HCT116 (cell line): ENCODE data around the gene SLC6A3. TPM values are rescaled to one million over a fixed set of nuclear protein-coding genes. Genes with fewer than 3 reads are reported as not detected.

Experiments
- ATAC-seq: fragments of 200-7000 bp; cut with Tn5 transposase; 2 replicates; pipeline ENCODE4 v1.9.1; 2020; ENCODE audit warnings: mild to moderate bottlenecking, moderate library complexity
- BruUV-seq: library from RNA; stranded (reverse); fragments of 400-500 nt; replicated peaks from 2 replicates; lab custom pipeline; 2021; lab: Mats Ljungman, UMichigan
- CTCF ChIA-PET: fragments of 300-600 bp; sonication (Branson Sonifier 250); formaldehyde crosslinking; loops from one replicate; lab custom pipeline; 2021; ENCODE audit warnings: antibody characterized with exemption; lab: Charles Lee
- POLR2A ChIA-PET: fragments of 300-600, 350-600 bp; sonication (Branson Sonifier 250); formaldehyde crosslinking; loops from one replicate; lab custom pipeline; 2021; ENCODE audit warnings: antibody characterized with exemption; lab: Charles Lee
- RAD21 ChIA-PET, 2 experiments: fragments of 300-600 bp; sonication (Branson Sonifier 250); formaldehyde crosslinking; loops; one replicate each; lab custom pipeline; 2023; ENCODE audit warnings: low total read pairs in 2 of 2; ENCODE audit not compliant: uncharacterized antibody in 2 of 2, unreplicated experiment in 2 of 2, low non-redundant PET in 1 of 2; lab: Charles Lee
- DNase-seq: peaks from one replicate; pipeline ENCODE4 v3.0.0-alpha.2; 2010; ENCODE audit warnings: low read depth, low spot score
- H2AFZ ChIP-seq: fragments of 200-600 bp; shearing (Covaris generic), sonication (generic); 2 replicates; pipeline ENCODE4 v1.6.1; 2017; ENCODE audit warnings: low read depth, mixed run types, mixed read lengths, antibody characterized with exemption, low read length; ENCODE audit not compliant: poor library complexity, severe bottlenecking
- H3K27ac ChIP-seq: 2 replicates; pipeline ENCODE4 v1.5.1; 2012; ENCODE audit warnings: low read depth, low read length
- H3K27me3 ChIP-seq: fragments of 200-600 bp; sonication (generic); 2 replicates; pipeline ENCODE4 v1.6.1; 2016; ENCODE audit warnings: mixed run types, low read length, mixed read lengths; ENCODE audit not compliant: insufficient read depth
- H3K36me3 ChIP-seq, 2 experiments: fragments of 200-500 bp in 1 of 2; fragments of 200-600 bp in 1 of 2; sonication (Bioruptor generic) in 1 of 2; sonication (generic) in 1 of 2; 2 replicates each; pipeline versions ENCODE4 v1.5.1 to v1.6.1; 2014 to 2016; ENCODE audit warnings: low read length in 2 of 2, inconsistent platforms in 1 of 2, mixed read lengths in 1 of 2, mixed run types in 1 of 2; ENCODE audit not compliant: insufficient read depth in 2 of 2, control insufficient read depth in 1 of 2
- H3K4me1 ChIP-seq, 2 experiments: fragments of 200-600 bp in 1 of 2; sonication (generic) in 1 of 2; 2 replicates each; pipeline versions ENCODE4 v1.5.1 to v1.6.1; 2012 to 2017; ENCODE audit warnings: low read length in 2 of 2, inconsistent platforms in 1 of 2, mild to moderate bottlenecking in 1 of 2, mixed read lengths in 1 of 2, mixed run types in 1 of 2, moderate library complexity in 1 of 2; ENCODE audit not compliant: insufficient read depth in 2 of 2, control insufficient read depth in 1 of 2
- H3K4me2 ChIP-seq: fragments of 200-600 bp; sonication (generic); 2 replicates; pipeline ENCODE4 v1.6.1; 2017; ENCODE audit warnings: mixed run types, low read length, mixed read lengths
- H3K4me3 ChIP-seq, 2 experiments: fragments of 200-600 bp in 1 of 2; sonication (generic) in 1 of 2; replicated peaks in 1 of 2; 2 replicates each; pipeline ENCODE4 v1.5.1; 2011 to 2016; ENCODE audit warnings: low read length in 2 of 2, control low read depth in 1 of 2, low read depth in 1 of 2, mild to moderate bottlenecking in 1 of 2, mixed read lengths in 1 of 2, mixed run types in 1 of 2
- H3K79me2 ChIP-seq: fragments of 200-600 bp; sonication (generic); 2 replicates; pipeline ENCODE4 v1.6.1; 2017; ENCODE audit warnings: mild to moderate bottlenecking, mixed run types, low read length, moderate library complexity, mixed read lengths; ENCODE audit not compliant: insufficient read depth
- H3K9ac ChIP-seq: fragments of 200-600 bp; sonication (generic); 2 replicates; pipeline ENCODE4 v1.6.1; 2016; ENCODE audit warnings: low read length, mixed read lengths
- H3K9me2 ChIP-seq: fragments of 200-600 bp; sonication (generic), shearing (Covaris generic); 2 replicates; pipeline ENCODE4 v1.6.1; 2017; ENCODE audit warnings: mixed run types, mild to moderate bottlenecking, moderate library complexity; ENCODE audit not compliant: insufficient read depth
- H3K9me3 ChIP-seq, 2 experiments: fragments of 200-500 bp in 1 of 2; fragments of 200-600 bp in 1 of 2; sonication (Bioruptor generic) in 1 of 2; sonication (generic) in 1 of 2; 2 replicates each; pipeline ENCODE4 v1.6.1; 2014 to 2017; ENCODE audit warnings: low read length in 2 of 2, mixed read lengths in 2 of 2, inconsistent platforms in 1 of 2, low read depth in 1 of 2, mild to moderate bottlenecking in 1 of 2, mixed run types in 1 of 2, moderate library complexity in 1 of 2; ENCODE audit not compliant: control insufficient read depth in 1 of 2, insufficient read depth in 1 of 2
- H4K20me1 ChIP-seq: fragments of 200-600 bp; sonication (generic), shearing (Covaris generic); 2 replicates; pipeline ENCODE4 v1.6.1; 2017; ENCODE audit warnings: mixed run types, mild to moderate bottlenecking, moderate library complexity; ENCODE audit not compliant: insufficient read depth
- CTCF ChIP-seq, 3 experiments: fragments of 200-600 bp in 1 of 3; sonication (generic) in 1 of 3; IDR thresholded peaks in 2 of 3; conservative IDR thresholded peaks in 1 of 3; 2 replicates each; pipeline ENCODE4 v1.5.1; 2012 to 2017; ENCODE audit warnings: low read depth in 2 of 3, low read length in 2 of 3, antibody characterized with exemption in 1 of 3, borderline replicate concordance in 1 of 3, control low read depth in 1 of 3, mild to moderate bottlenecking in 1 of 3, mixed read lengths in 1 of 3, mixed run types in 1 of 3, moderate library complexity in 1 of 3; ENCODE audit not compliant: insufficient read depth in 1 of 3
- EGR1 ChIP-seq: IDR thresholded peaks from 2 replicates; pipeline ENCODE4 v1.6.1; 2012; ENCODE audit warnings: low read depth
- ELF1 ChIP-seq: IDR thresholded peaks from 2 replicates; pipeline ENCODE4 v1.6.1; 2012; ENCODE audit warnings: low read depth, borderline replicate concordance
- EZH2 ChIP-seq: fragments of 200-600 bp; sonication (generic); IDR thresholded peaks from 2 replicates; pipeline ENCODE4 v1.6.1; 2017; ENCODE audit warnings: antibody characterized with exemption, mixed run types
- EZH2phosphoT487 ChIP-seq: fragments of 200-600 bp; IDR thresholded peaks from 2 replicates; pipeline ENCODE4 v1.6.1; 2018; ENCODE audit warnings: antibody characterized with exemption, borderline replicate concordance
- JUND ChIP-seq: IDR thresholded peaks from 2 replicates; pipeline ENCODE4 v1.6.1; 2012
- RAD21 ChIP-seq: IDR thresholded peaks from 2 replicates; pipeline ENCODE4 v1.6.1; 2012; ENCODE audit warnings: low read depth, mild to moderate bottlenecking
- SIN3A ChIP-seq: IDR thresholded peaks from 2 replicates; pipeline ENCODE4 v1.6.1; 2012; ENCODE audit warnings: low read depth
- SP1 ChIP-seq: IDR thresholded peaks from 2 replicates; pipeline ENCODE4 v1.6.1; 2012; ENCODE audit warnings: low read depth
- SRF ChIP-seq: IDR thresholded peaks from 2 replicates; pipeline ENCODE4 v1.6.1; 2012; ENCODE audit warnings: low read depth
- TCF7L2 ChIP-seq: IDR thresholded peaks from 2 replicates; pipeline ENCODE4 v1.7.0; 2011; ENCODE audit warnings: borderline replicate concordance, inconsistent platforms; ENCODE audit not compliant: insufficient read depth, insufficient read length; ENCODE audit errors: extremely low read depth
- ZBTB33 ChIP-seq: IDR thresholded peaks from 2 replicates; pipeline ENCODE4 v1.6.1; 2011; ENCODE audit warnings: mild to moderate bottlenecking, low read length, moderate library complexity; ENCODE audit not compliant: insufficient replicate concordance; ENCODE audit errors: extremely low read depth
- ZFX ChIP-seq: fragments of 450-650 bp; IDR thresholded peaks from 2 replicates; pipeline ENCODE4 v1.6.1; 2017
- ZNF274 ChIP-seq: fragments of 200-500 bp; sonication (Bioruptor generic); IDR thresholded peaks from 2 replicates; pipeline ENCODE4 v1.6.1; 2014; ENCODE audit warnings: mild to moderate bottlenecking, low read depth, low read length, inconsistent platforms
- intact Hi-C: fragments of 100-400 bp; cut with micrococcal nuclease; formaldehyde crosslinking; loops from 2 replicates; pipeline ENCODE4 v1.10.0; 2022
- total RNA-seq: library from RNA; stranded (reverse); gene quantifications from one replicate; pipeline ENCODE4 v1.2.1, GENCODE V29; 2021; ENCODE audit not compliant: unreplicated experiment
- TF ChIP-seq, protein P1 (sequence below): IDR thresholded peaks from 2 replicates; pipeline ENCODE4 v1.6.1; 2012; ENCODE audit warnings: low read depth

The SLC6A3 gene
- total RNA-seq, 1 experiment from 2014 or later = not detected

DNA sequence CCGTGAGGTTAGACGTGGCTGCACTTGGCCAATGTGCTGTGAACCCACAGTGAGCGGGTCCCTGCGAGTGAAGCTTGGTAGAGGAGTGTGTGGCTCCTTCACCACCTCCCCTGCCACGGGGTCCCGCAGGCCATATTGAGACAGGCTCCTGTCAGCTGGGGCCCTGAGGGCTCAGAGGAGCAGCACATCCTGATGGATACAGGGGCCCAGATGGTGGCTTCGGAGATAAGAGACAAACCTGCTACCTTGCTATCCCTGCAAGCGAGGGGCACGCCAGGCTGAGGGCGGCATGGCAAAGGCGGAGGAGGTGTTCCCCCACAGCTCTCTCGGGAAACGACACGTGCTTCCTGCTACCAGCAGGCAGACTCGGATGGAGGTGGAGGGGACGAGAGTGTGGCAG is 33.1 kb downstream of the SLC6A3 start (continued):
- TF ChIP-seq RAD21 = no peak
- TF ChIP-seq SP1 = no peak
- no peak for TF ChIP-seq ELF1
- TF ChIP-seq, all 23 proteins: peak for 0

- Histone ChIP-seq H2AFZ (no peak overlapping the region), H3K9me3 (no peaks in the 10 kb centered on the region), H3K36me3 (no peaks in the 10 kb centered on the region), H3K79me2 (no peaks in the 10 kb centered on the region), H3K9me2 (no peaks in the 10 kb centered on the region), H3K4me1 (peaks cover 0 to 8% of the 10 kb centered on the region in 2 experiments; a peak in 1 of 4 replicates), H3K9ac (no peak overlapping the region), H4K20me1 (no peaks in the 10 kb centered on the region), H3K27ac (no peak overlapping the region), H3K4me2 (no peak overlapping the region), H3K27me3 (0 out of 2 replicates have a peak, but pooled peaks cover 6% of the 10 kb centered on the region), H3K4me3 (no peak overlapping the region)
- ChIA-PET POLR2A (no interaction called here), CTCF (no interaction called here), RAD21 (no interaction called here)
- intact Hi-C loops = no loop called here
- no peak for DNase-seq
- BruUV-seq = no TSS peak
- TF ChIP-seq, protein P1, sequence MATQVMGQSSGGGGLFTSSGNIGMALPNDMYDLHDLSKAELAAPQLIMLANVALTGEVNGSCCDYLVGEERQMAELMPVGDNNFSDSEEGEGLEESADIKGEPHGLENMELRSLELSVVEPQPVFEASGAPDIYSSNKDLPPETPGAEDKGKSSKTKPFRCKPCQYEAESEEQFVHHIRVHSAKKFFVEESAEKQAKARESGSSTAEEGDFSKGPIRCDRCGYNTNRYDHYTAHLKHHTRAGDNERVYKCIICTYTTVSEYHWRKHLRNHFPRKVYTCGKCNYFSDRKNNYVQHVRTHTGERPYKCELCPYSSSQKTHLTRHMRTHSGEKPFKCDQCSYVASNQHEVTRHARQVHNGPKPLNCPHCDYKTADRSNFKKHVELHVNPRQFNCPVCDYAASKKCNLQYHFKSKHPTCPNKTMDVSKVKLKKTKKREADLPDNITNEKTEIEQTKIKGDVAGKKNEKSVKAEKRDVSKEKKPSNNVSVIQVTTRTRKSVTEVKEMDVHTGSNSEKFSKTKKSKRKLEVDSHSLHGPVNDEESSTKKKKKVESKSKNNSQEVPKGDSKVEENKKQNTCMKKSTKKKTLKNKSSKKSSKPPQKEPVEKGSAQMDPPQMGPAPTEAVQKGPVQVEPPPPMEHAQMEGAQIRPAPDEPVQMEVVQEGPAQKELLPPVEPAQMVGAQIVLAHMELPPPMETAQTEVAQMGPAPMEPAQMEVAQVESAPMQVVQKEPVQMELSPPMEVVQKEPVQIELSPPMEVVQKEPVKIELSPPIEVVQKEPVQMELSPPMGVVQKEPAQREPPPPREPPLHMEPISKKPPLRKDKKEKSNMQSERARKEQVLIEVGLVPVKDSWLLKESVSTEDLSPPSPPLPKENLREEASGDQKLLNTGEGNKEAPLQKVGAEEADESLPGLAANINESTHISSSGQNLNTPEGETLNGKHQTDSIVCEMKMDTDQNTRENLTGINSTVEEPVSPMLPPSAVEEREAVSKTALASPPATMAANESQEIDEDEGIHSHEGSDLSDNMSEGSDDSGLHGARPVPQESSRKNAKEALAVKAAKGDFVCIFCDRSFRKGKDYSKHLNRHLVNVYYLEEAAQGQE = no peak
- TF ChIP-seq EZH2 = no peak
- no peak for TF ChIP-seq CTCF (IDR thresholded peaks at IDR 0.05 in 2 of 3, conservative IDR thresholded peaks at IDR 0.05 in 1 of 3; ENCODE audit: borderline replicate concordance in 1 of 3, insufficient read depth in 1 of 3, low read depth in 2 of 3, low read length in 2 of 3)
- no peak for TF ChIP-seq ZBTB33
- no peak for TF ChIP-seq EGR1
- no peak for TF ChIP-seq RAD21
- no peak for TF ChIP-seq SIN3A
- no peak for TF ChIP-seq SRF
- no peak for TF ChIP-seq EZH2phosphoT487
- no peak for TF ChIP-seq JUND
- no peak for TF ChIP-seq ZNF274
- no peak for TF ChIP-seq ZFX
- TF ChIP-seq ELF1 = no peak
- TF ChIP-seq TCF7L2 = no peak
- no peak for ATAC-seq
Observed at GRCh38 chr5:1411099-1411498, 34.1 kb downstream of the SLC6A3 start.
